Stimulated activated CD4-positive, alpha-beta T cell treated with anti-CD3 and anti-CD28 coated beads, Interleukin-2, amount 100 ng/mL, for 24 hours (primary cell): Measurements from ENCODE around the gene RERG.

Experiments used
- DNase-seq, 2 donors: peaks; one replicate each; pipeline ENCODE4 v3.0.0-alpha.2; 2020

Gene RERG

GRCh38 chr12:15216036-15216889, 5.0 kb downstream of the RERG start:
- DNase-seq: no peak

- DNase-seq: no peak
Measured at GRCh38 chr12:15214851-15215601, 6.2 kb downstream of the RERG start.

- DNase-seq: no peak
Measured at GRCh38 chr12:15212930-15213329, 8.3 kb downstream of the RERG start.

- no peak for DNase-seq
Measured at GRCh38 chr12:15209782-15210181, 11.4 kb downstream of the RERG start.

- DNase-seq: no peak
Measured at GRCh38 chr12:15208871-15209656, 12.2 kb downstream of the RERG start.

GRCh38 chr12:15208140-15208539, 13.1 kb downstream of the RERG start:
- DNase-seq: no peak

GRCh38 chr12:15206831-15207389, 14.3 kb downstream of the RERG start:
- no peak for DNase-seq

DNA sequence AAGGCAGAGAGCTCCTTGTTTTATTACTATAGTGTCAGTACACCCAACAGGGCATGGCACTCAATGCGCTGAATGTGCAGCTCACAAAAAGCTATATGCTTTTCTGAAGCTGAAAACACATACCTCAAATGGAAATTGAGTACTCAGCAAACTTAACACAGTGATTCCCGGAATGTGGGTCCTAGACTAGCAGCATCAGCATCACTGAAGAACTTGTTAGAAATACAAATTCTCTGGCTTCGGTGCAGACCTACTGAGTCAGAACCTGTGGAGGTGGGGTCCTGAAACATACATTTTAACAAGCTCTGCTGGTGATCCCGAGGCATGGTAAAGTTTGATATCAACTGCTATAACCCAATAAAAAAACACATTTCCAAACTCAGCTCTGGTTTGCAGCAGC, 14.9 kb downstream of the RERG start:
- no peak for DNase-seq

- no peak for DNase-seq
Measured at GRCh38 chr12:15205341-15206010, 15.7 kb downstream of the RERG start.

DNA sequence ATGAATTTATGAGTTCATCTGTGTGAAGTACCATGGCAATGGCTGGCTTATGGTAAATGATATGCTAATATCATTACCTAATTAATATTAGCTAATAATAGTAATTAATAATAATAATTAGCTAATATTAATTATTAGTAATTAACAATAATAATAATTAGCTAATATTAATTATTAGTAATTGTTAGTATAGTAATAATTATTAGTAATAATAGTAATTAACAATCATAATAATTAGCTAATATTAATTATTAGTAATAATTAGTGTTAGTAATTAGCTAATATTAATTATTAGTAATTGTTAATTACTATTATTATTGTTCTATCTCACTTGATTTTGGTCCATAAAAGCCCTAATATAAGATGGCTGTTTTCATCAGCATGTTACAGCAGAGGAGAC, 19.8 kb downstream of the RERG start:
- no peak for DNase-seq

- DNase-seq: no peak
Measured at GRCh38 chr12:15201056-15201455, 20.2 kb downstream of the RERG start.

- DNase-seq: no peak
Measured at GRCh38 chr12:15200641-15201040, 20.6 kb downstream of the RERG start.

GRCh38 chr12:15199930-15200329, 21.3 kb downstream of the RERG start:
- no peak for DNase-seq

DNA sequence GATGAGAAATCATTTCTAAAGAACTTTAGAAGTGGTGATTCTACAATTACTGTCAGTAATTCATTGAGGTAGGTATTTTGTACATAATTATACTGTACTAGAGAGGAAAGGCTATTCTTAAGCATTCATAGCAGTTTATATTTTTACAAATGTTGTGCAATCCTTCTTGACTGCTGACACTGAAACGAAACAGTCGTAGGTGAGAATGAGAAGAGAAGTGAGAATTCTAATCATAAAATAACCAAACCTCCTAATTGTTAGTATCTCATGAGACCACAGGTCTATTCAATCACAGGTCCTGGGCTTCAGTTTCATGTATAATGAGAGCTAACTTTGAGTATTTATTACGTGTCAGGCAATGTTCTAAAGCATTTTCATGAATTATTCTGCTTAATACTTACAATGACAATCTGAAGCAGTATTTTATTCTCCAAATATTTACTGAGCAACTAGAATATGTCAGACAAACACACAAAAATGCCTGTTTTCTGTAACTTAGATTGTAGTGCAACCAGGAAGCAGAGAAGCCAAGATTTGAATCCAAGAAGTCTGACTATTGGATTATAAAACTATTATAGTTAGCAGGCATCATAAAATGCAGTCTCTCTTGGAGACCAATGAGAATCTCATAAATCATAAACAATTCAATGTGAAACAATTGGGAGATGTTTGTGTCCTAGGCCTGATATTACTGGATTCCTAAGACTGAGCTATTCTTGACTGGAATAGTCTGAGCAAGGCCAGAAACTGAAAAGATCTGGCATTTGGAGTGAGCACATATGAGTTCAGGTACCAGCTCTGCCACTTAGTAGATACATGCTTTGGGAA, 24.3 kb downstream of the RERG start:
- no peak for DNase-seq

- no peak for DNase-seq
Measured at GRCh38 chr12:15196221-15196620, 25.0 kb downstream of the RERG start.

DNA sequence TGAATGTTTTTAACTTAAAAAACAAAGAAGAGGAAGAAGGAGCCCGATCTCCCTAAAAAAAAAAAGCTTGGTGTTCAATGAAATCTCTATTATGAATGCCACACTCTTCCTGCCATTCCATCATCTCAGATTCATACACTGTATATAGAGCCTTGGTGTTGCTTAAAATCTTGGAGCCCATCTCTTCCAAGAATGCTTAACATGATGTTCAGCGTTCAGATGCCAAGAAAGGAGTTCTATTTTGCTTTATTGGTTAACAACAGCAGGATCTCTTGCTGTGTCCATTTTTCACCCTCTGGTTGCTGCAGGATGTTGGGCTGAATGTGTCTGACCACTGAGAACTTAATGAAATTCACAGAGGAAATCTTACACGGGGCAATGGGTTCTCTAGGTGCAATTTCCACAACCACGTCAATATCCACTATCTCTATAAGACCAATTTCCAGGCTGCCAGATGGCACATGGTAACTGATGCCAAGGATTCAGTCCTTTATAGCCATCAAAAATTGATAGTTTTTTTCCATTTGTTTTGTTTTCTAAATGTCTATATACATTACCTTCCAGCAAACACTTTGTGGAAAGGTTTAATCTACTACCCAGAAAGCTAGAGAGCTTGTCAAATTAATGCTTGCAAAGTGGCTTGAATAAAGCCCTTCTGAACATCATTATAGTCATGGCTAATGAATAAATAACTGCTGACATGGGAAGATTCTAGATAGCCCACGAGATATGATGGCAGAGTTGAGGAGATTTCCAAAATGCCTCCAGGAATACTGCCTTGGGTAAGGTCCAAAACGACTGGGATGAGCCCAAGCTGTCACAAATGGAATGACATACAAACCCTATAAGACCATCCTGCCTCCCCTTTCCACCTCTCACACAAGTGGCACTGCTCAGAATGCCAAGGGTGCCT, 26.5 kb downstream of the RERG start:
- no peak for DNase-seq

- DNase-seq: no peak
Measured at GRCh38 chr12:15193946-15194345, 27.3 kb downstream of the RERG start.

DNA sequence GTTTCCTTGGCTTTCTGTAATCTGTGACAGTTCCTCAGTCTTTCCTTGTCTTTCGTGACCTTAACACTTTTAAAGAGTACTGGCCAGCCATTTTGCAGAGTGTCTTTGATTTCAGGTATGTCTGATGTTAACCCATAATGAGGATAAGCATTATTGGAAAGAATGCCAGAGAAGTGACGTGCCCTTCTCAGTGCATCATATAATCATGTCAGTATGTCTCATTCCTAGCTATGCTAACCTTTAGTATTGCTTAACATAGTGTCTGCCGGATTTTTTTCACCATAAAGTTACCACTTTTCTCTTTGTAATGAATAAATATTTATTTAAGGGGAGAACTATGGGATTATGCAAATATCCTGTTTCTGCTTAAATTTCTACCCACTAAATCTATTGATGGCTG, 28.5 kb downstream of the RERG start:
- no peak for DNase-seq

GRCh38 chr12:15188127-15188526, 33.1 kb downstream of the RERG start:
- DNase-seq: no peak

- no peak for DNase-seq
Measured at GRCh38 chr12:15186597-15186996, 34.6 kb downstream of the RERG start.

- no peak for DNase-seq
Measured at GRCh38 chr12:15184484-15184883, 36.7 kb downstream of the RERG start.
